ENCODE measurements around the gene IL1F10.

DNA sequence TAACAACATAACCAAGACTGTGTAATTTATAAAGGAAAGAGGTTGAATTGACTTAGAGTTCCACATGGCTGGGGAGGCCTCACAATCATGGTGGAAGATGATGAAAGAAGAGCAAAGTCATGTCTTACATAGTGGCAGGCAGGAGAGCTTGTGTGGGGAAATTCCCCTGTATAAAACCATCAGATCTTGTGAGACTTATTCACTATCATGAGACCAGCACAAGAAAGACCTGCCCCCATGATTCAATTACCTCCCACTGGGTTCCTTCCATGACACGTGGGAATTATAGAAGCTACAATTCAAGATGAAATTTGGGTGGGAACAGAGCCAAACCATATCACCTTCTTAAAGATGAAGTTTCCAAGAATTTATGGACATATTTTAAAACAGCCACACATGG, 11.2 kb upstream of the IL1F10 start:
- TF ChIP-seq, protein P1, sequence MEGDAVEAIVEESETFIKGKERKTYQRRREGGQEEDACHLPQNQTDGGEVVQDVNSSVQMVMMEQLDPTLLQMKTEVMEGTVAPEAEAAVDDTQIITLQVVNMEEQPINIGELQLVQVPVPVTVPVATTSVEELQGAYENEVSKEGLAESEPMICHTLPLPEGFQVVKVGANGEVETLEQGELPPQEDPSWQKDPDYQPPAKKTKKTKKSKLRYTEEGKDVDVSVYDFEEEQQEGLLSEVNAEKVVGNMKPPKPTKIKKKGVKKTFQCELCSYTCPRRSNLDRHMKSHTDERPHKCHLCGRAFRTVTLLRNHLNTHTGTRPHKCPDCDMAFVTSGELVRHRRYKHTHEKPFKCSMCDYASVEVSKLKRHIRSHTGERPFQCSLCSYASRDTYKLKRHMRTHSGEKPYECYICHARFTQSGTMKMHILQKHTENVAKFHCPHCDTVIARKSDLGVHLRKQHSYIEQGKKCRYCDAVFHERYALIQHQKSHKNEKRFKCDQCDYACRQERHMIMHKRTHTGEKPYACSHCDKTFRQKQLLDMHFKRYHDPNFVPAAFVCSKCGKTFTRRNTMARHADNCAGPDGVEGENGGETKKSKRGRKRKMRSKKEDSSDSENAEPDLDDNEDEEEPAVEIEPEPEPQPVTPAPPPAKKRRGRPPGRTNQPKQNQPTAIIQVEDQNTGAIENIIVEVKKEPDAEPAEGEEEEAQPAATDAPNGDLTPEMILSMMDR (IDR thresholded peaks at IDR 0.05; ENCODE audit: low read depth, low read length, poor library complexity, severe bottlenecking), result no peak
- TF ChIP-seq EZH2phosphoT487 (IDR thresholded peaks at IDR 0.05; ENCODE audit: borderline replicate concordance, low read length), result no peak

All from DOHH2 (cell line).